GM19351 (cell line): Measurements from ENCODE around the gene TTC39A.

Experiments used
- ATAC-seq: cut with Tn5 transposase; IDR thresholded peaks from one replicate; pipeline ENCODE4 v1.9.1; 2021; ENCODE audit warnings: mild to moderate bottlenecking, moderate library complexity; ENCODE audit not compliant: unreplicated experiment

The TTC39A gene

GRCh38 chr1:51330331-51331201 is at the start of gene TTC39A:
Gene TTC39A (minus strand): TSS chr1:51330562. CDS start chr1:51330477, 85 bp downstream.
- ATAC-seq: no peak

- no peak for ATAC-seq
These were observed 48.5 kb upstream of the TTC39A start for GRCh38 chr1:51378871-51379270.

DNA sequence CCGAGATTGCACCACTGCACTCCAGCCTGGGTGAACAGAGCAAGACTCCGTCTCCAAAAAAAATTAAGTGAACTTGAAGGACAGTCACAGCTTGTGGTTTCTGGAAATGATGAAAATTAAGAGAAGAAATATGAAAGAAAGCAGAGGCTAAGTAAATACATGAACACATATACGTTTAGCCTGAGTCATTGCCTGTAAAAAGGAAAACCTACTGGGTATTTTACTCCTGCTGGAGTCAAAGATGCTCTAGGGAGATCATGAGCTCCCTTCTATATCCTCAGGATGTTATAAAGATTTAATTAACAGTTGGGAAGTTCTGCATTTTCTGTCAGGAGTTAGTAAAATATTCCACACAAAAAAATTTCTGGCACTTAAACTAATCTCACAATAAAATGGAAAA is 43.5 kb upstream of the TTC39A start:
- no peak for ATAC-seq

- no peak for ATAC-seq
These were observed 42.2 kb upstream of the TTC39A start for GRCh38 chr1:51372561-51372960.

- no peak for ATAC-seq
These were observed 38.8 kb upstream of the TTC39A start for GRCh38 chr1:51369171-51369570.

- ATAC-seq: no peak
These were observed 35.4 kb upstream of the TTC39A start for GRCh38 chr1:51365774-51366173.

GRCh38 chr1:51359879-51360278 is 29.5 kb upstream of the TTC39A start:
- no peak for ATAC-seq

- no peak for ATAC-seq
These were observed 25.0 kb upstream of the TTC39A start for GRCh38 chr1:51355382-51355781.

GRCh38 chr1:51354416-51354815 is 24.1 kb upstream of the TTC39A start:
- no peak for ATAC-seq

DNA sequence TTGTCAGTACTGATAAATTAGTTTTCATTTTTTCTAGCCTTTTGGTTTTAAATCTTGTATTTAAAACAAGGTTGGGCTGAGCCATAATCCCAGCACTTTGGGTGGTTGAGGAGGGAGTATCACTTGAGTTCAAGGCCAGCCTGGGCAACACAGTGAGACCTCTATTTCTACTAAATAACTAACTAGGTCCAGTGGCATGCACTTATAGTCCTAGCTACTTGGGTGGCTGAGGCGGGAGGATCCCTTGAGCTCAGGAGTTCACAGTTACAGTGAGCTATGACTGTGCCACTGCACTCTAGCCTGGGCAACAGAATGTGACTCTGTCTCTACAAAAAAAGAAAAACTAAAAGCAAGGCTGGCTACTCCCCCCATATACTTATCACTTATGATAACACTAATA is 21.5 kb upstream of the TTC39A start:
- no peak for ATAC-seq

GRCh38 chr1:51349862-51350261 is 19.5 kb upstream of the TTC39A start:
- no peak for ATAC-seq

DNA sequence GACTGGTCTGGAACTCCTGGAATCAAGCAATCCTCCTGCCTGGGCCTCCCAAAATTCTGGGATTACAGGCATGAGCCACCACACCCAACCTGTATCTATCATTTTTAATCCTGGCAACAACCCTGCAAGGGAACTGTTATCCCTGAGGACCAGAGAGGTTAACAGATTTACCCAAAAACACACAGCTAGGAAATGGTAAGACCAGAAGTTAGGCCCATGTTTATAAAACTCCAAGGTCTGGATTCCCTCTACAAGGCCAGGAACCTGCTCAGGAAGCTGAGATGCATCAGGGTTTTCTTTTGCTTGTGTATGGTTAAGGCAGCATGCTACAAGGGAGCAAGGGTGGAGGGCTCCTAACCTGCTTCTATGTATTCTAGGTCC is 17.8 kb upstream of the TTC39A start:
- no peak for ATAC-seq

GRCh38 chr1:51347398-51348146 is 17.2 kb upstream of the TTC39A start:
- ATAC-seq: no peak

- ATAC-seq: no peak
These were observed 16.0 kb upstream of the TTC39A start for GRCh38 chr1:51346086-51346942.

- no peak for ATAC-seq
These were observed 14.9 kb upstream of the TTC39A start for GRCh38 chr1:51345300-51345687.

DNA sequence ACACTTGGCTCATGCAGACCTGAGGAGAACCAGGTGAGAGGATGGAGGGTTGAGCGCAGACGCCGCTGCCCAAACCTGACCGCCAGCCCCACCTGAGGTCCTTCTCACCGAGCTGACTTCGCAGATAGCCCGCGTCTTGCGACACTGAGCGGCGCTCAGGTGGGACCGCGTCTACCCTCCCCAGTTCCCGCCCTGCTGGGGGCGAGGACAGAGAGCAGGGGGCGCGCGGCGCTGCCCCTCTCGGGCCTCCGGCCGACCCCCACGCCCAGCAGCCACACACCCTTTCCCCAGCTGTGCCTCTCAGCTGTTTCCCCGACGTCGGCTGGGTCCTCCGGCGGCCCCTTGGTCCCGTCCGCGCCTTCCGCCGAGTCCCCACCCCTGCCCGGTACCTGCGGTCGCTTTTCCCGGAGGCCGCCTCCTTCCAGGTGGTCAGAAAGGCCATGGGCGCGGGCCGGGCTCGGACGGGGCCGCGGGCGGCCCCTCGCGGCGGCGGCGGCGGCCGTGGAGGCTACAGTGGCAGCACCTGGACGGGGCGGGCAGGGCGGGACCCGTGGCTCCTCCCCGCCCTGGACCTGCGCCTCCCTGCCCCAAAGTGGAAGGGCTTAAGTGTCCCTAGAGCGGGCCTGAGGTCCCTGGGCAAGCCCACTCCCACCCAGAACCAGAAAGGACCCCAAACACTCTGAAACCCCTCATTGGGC is 14.4 kb upstream of the TTC39A start:
- ATAC-seq: no peak

- ATAC-seq: no peak
These were observed 13.9 kb upstream of the TTC39A start for GRCh38 chr1:51344276-51344601.

- no peak for ATAC-seq
These were observed 13.3 kb upstream of the TTC39A start for GRCh38 chr1:51343624-51344023.

GRCh38 chr1:51342591-51343206 is 12.3 kb upstream of the TTC39A start:
- no peak for ATAC-seq

DNA sequence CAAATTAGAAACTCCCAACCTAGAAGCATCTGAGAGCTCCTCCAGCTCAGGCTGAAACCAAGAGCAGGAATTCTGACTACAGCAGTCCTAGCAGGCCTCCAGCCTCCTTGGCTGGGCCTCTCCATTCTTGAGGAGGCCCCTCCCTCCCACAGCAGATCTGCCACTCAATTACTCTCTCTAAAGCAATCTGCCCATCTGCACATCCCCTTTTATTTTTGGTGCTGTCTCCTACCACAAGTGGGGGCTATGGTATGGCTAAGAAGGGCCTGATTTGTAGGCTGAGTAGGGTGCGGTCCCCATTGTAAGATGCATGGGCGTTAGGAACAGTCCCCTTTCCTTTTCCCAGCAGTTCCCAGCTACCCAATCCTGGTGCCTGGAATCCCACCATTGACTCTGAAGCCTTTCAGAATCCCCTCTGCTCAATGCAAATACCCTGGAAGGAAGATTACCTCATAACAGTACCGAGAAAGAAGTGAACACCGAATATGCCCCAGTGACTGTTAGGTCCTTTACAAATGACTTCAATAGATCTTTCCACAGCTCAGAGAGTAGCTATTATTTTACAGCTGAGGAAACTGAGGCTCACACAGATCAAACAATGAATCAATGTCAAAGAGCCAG is 11.6 kb upstream of the TTC39A start:
- ATAC-seq: peak; percentile 65
